ENCODE measurements around the gene PKNOX1. TPM values are rescaled to one million over a fixed set of nuclear protein-coding genes. Genes with fewer than 3 reads are reported as not detected.
"Not testable (repeated sequence)": the region's sequence is repeated elsewhere in the genome, so short reads cannot be mapped to it uniquely, and the experiment has no call there.

Gene PKNOX1
- total RNA-seq, 2 donors from 2014 or later: 6.5 to 27.7 TPM

- H3K9me3 ChIP-seq; H3K27me3 ChIP-seq (replicated peaks; ENCODE audit: insufficient read depth); H3K4me3 ChIP-seq; H3K36me3 ChIP-seq; H3K4me1 ChIP-seq (ENCODE audit: control insufficient read depth in 1 of 2, low read depth in 2 of 2); H3K27ac ChIP-seq; ATAC-seq (ENCODE audit: insufficient number of reproducible peaks, low FRiP score, low read depth); DNase-seq (ENCODE audit: low spot score): not testable (repeated sequence)
Measured at GRCh38 chr21:43068065-43068464, 93.7 kb downstream of the PKNOX1 start.

- not testable (repeated sequence) for H3K4me1 ChIP-seq (ENCODE audit: control insufficient read depth in 1 of 2, low read depth in 2 of 2); H3K4me3 ChIP-seq; ATAC-seq (ENCODE audit: insufficient number of reproducible peaks, low FRiP score, low read depth); H3K27me3 ChIP-seq (replicated peaks; ENCODE audit: insufficient read depth); H3K27ac ChIP-seq; H3K9me3 ChIP-seq; DNase-seq (ENCODE audit: low spot score); H3K36me3 ChIP-seq
Measured at GRCh38 chr21:43069682-43070081, 95.3 kb downstream of the PKNOX1 start.

DNA sequence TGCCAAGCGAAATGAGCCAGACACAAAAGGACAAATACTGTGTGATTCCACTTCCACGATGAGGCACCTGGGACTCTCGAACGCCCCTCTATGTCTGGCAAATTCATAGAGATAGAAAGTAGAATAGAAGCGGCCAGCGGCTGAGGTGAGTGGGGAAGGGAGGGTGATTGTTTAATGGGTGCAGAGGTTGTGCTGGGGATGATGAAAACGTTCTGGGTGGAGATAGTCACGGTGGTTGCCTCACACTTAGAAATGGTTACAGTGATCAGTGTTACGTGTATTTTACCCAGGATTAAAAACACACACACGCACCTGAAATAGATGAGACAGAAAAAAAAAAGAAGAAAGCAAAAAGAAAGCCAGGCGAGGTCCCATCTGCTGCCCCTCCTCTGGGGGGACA, 98.4 kb downstream of the PKNOX1 start:
- not testable (repeated sequence) for DNase-seq (ENCODE audit: low spot score); H3K9me3 ChIP-seq; H3K27me3 ChIP-seq (replicated peaks; ENCODE audit: insufficient read depth); H3K27ac ChIP-seq; H3K4me1 ChIP-seq (ENCODE audit: control insufficient read depth in 1 of 2, low read depth in 2 of 2); H3K36me3 ChIP-seq; ATAC-seq (ENCODE audit: insufficient number of reproducible peaks, low FRiP score, low read depth); H3K4me3 ChIP-seq

- H3K36me3 ChIP-seq; H3K9me3 ChIP-seq; H3K27ac ChIP-seq; DNase-seq (ENCODE audit: low spot score); H3K4me1 ChIP-seq (ENCODE audit: control insufficient read depth in 1 of 2, low read depth in 2 of 2); H3K4me3 ChIP-seq; H3K27me3 ChIP-seq (replicated peaks; ENCODE audit: insufficient read depth); ATAC-seq (ENCODE audit: insufficient number of reproducible peaks, low FRiP score, low read depth): not testable (repeated sequence)
Measured at GRCh38 chr21:43074401-43075169, 100.2 kb downstream of the PKNOX1 start.

DNA sequence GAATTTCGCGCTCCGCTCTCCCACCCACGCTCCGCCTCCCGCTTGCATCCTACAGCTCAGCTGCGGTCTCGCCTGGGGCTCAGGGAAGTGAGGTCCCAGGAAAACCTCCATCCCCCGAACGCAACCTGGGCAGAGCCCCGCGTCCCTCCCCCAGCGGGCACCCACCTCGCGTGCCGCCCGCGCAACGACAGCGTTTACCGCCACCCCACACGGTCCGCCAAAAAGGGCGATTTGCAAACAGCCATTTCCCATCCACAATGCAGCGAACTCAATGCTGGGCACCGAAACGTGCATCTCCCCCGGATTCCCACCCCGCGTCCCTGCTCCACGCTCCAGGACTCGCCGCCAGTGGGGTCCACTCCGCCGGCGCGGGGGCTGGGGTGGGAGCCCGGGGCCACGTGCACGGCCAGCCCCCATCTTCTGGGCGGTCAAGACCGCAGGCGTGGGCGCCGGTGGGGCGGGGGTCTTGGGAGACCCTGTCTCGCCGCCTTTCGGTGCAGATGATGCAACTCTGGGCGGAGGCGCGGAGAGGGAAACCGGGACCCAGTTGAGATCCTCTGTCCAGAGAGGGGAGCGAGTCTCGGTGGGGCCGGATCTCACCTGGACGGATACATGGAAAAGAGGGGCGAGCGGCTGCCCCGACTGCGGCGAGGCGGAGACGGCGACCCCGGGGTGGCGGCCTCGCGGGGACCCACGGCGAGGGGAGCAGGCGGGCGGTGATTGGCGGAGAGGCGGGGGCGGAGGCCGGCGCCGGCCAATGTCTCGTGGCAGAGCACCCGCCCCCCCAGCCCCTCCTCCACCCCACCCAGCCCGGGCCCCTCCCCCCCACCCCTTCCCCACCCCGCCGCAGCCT, 101.0 kb downstream of the PKNOX1 start, which contains the start of gene CBS:
Gene CBS, minus strand, starts transcription at position 666 of the 853 bp plus-strand sequence. CDS start 3,642 bp downstream, outside the sequence.
- H3K4me3 ChIP-seq; ATAC-seq (ENCODE audit: insufficient number of reproducible peaks, low FRiP score, low read depth); H3K9me3 ChIP-seq; H3K36me3 ChIP-seq; H3K27me3 ChIP-seq (replicated peaks; ENCODE audit: insufficient read depth); H3K27ac ChIP-seq; H3K4me1 ChIP-seq (ENCODE audit: control insufficient read depth in 1 of 2, low read depth in 2 of 2); DNase-seq (ENCODE audit: low spot score): not testable (repeated sequence)

- H3K27ac ChIP-seq; H3K4me3 ChIP-seq; H3K36me3 ChIP-seq; ATAC-seq (ENCODE audit: insufficient number of reproducible peaks, low FRiP score, low read depth); DNase-seq (ENCODE audit: low spot score); H3K4me1 ChIP-seq (ENCODE audit: control insufficient read depth in 1 of 2, low read depth in 2 of 2); H3K9me3 ChIP-seq; H3K27me3 ChIP-seq (replicated peaks; ENCODE audit: insufficient read depth): not testable (repeated sequence)
Measured at GRCh38 chr21:43076023-43076637, 101.8 kb downstream of the PKNOX1 start.

- H3K27ac ChIP-seq; DNase-seq (ENCODE audit: low spot score); H3K9me3 ChIP-seq; H3K36me3 ChIP-seq; H3K4me1 ChIP-seq (ENCODE audit: control insufficient read depth in 1 of 2, low read depth in 2 of 2); ATAC-seq (ENCODE audit: insufficient number of reproducible peaks, low FRiP score, low read depth); H3K4me3 ChIP-seq; H3K27me3 ChIP-seq (replicated peaks; ENCODE audit: insufficient read depth): not testable (repeated sequence)
Measured at GRCh38 chr21:43076643-43077042, 102.3 kb downstream of the PKNOX1 start.

DNA sequence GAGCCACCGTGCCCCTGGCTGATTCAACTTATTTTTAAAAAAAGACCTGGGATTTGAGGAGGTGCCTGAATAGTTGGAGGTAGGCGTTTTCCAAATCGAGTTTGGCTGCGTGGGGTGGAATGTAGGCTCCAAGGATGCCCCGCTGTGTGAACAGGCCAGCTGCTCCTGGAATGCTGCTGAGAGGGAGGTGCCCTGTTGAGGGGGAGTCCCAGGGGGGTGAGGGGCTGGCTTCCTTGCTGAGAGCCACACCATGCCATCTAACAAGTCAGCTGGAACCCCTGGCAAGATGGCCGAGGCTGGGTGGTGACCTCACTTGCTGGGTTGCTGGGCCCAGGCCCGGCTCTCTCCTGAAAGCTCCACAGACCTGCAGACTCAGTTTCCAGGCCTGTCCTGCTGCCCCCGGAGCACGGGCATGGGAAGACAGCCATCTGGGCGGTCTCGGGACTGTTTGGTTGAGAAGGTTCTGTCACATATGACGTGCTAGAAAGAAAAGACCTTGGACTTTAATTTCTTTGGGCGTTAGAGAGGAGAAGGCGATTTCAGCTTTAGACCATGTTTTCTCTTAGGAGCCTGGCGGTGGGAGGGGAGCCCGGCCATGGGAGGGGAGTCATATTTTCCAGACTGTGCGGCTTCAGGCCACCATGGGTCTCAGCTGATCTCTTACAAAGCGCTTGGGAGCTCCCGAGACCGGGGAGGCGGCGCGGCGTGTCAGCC, 108.4 kb downstream of the PKNOX1 start:
- H3K36me3 ChIP-seq; H3K4me3 ChIP-seq; H3K9me3 ChIP-seq; H3K27ac ChIP-seq; DNase-seq (ENCODE audit: low spot score); H3K27me3 ChIP-seq (replicated peaks; ENCODE audit: insufficient read depth); ATAC-seq (ENCODE audit: insufficient number of reproducible peaks, low FRiP score, low read depth); H3K4me1 ChIP-seq (ENCODE audit: control insufficient read depth in 1 of 2, low read depth in 2 of 2): not testable (repeated sequence)

Other genes starting within 250 kb of the PKNOX1 start
- gene WDR4, start 95.0 kb upstream of the PKNOX1 start, total RNA-seq: 10 to 100 TPM; 10.3 to 18.5 TPM
- gene NDUFV3, start 81.3 kb upstream of the PKNOX1 start, total RNA-seq: 10 to 100 TPM; 42.8 to 65.8 TPM
- not detected for gene ERVH48-1, start 48.9 kb upstream of the PKNOX1 start, total RNA-seq
- 10 to 100 TPM; 33.7 to 45.7 TPM for gene CBS, start 101.3 kb downstream of the PKNOX1 start, total RNA-seq
- gene U2AF1, start 133.0 kb downstream of the PKNOX1 start, total RNA-seq: 10 to 100 TPM; 72.4 to 84.7 TPM
- not detected for gene CRYAA, start 194.4 kb downstream of the PKNOX1 start, total RNA-seq